SK-N-SH (cell line): ENCODE measurements around the gene TAOK3.

Source experiments
- EP300 ChIP-seq, 2 experiments: IDR thresholded peaks; 2 replicates each; pipeline versions ENCODE4 v1.4.0 to v1.6.1; 2012; ENCODE audit warnings: borderline replicate concordance in 1 of 2, low read depth in 1 of 2, low read length in 1 of 2
- GABPA ChIP-seq: IDR thresholded peaks from 2 replicates; pipeline ENCODE4 v1.4.0; 2012; ENCODE audit warnings: low read depth, mild to moderate bottlenecking
- RFX5 ChIP-seq: IDR thresholded peaks from 2 replicates; pipeline ENCODE4 v1.6.1; 2012; ENCODE audit warnings: mild to moderate bottlenecking, improper control_type of control experiment, low read length
- TF ChIP-seq, protein P1 (sequence below): fragments of 200-600 bp; sonication (generic); IDR thresholded peaks from 2 replicates; pipeline ENCODE4 v1.6.1; 2017; ENCODE audit warnings: antibody characterized with exemption, mild to moderate bottlenecking, moderate library complexity

DNA sequence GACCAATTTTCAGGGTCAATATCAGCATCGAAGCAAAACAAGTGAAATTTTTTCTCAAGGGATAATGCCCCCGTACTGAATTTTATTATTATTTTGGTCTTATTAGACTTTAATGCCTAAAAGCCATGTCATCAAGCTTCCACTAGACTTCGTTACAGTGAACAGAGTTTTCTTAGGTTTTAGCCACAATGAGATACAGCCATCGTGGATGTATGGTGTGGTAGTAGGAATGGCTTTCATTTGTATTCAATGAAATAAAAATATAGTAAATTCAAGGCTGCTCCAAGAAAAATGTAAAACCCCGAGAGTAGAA, 11.7 kb downstream of the TAOK3 start:
- no peak for TF ChIP-seq RFX5
- no peak for TF ChIP-seq GABPA
- TF ChIP-seq, protein P1, sequence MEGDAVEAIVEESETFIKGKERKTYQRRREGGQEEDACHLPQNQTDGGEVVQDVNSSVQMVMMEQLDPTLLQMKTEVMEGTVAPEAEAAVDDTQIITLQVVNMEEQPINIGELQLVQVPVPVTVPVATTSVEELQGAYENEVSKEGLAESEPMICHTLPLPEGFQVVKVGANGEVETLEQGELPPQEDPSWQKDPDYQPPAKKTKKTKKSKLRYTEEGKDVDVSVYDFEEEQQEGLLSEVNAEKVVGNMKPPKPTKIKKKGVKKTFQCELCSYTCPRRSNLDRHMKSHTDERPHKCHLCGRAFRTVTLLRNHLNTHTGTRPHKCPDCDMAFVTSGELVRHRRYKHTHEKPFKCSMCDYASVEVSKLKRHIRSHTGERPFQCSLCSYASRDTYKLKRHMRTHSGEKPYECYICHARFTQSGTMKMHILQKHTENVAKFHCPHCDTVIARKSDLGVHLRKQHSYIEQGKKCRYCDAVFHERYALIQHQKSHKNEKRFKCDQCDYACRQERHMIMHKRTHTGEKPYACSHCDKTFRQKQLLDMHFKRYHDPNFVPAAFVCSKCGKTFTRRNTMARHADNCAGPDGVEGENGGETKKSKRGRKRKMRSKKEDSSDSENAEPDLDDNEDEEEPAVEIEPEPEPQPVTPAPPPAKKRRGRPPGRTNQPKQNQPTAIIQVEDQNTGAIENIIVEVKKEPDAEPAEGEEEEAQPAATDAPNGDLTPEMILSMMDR: no peak
- TF ChIP-seq EP300 (IDR thresholded peaks at IDR 0.05; ENCODE audit: borderline replicate concordance in 1 of 2, low read depth in 1 of 2, low read length in 1 of 2): 0 out of 4 replicates have a peak, but pooled peaks of 1 of the 2 experiments have one; percentile 0
